HepG2 (cell line): ENCODE measurements around the gene EVL. TPM values are rescaled to one million over a fixed set of nuclear protein-coding genes. Genes with fewer than 3 reads are reported as not detected.

Source experiments
- ATAC-seq: fragments of 200-7000 bp; cut with Tn5 transposase; 3 replicates; pipeline ENCODE4 v1.9.1; 2020; ENCODE audit warnings: mild to moderate bottlenecking, moderate library complexity
- BruUV-seq: library from RNA; stranded (reverse); fragments of 400-500 nt; replicated peaks from 2 replicates; lab custom pipeline; 2021; lab: Mats Ljungman, UMichigan
- CTCF ChIA-PET: fragments of 300-600 bp; formaldehyde crosslinking; extraction: SDS; loops from one replicate; lab custom pipeline; 2021; ENCODE audit warnings: low total read pairs, inconsistent platforms, low intra/inter-chr PET ratio; lab: Yijun Ruan, JAX
- POLR2A ChIA-PET: fragments of 350-600 bp; sonication (Branson Sonifier 250); formaldehyde crosslinking; loops from one replicate; lab custom pipeline; 2020; ENCODE audit warnings: antibody characterized with exemption, inconsistent platforms; lab: Yijun Ruan, JAX
- DNase-seq: peaks from one replicate; pipeline ENCODE4 v3.0.0-alpha.2; 2015; ENCODE audit warnings: low spot score
- FAIRE-seq: peaks from 3 replicates; lab custom pipeline; 2011; peaks lifted over from hg19 to GRCh38; lab: Jason Lieb, UNC
- H2AFZ ChIP-seq: one replicate; pipeline ENCODE4 v1.6.1; 2011; ENCODE audit warnings: low read length, inconsistent platforms
- H3K27ac ChIP-seq: fragments of 300-600 bp; 3 replicates; pipeline ENCODE4 v1.8.0; 2011; ENCODE audit warnings: mixed run types, mild to moderate bottlenecking, mixed read lengths, low read length, inconsistent platforms; ENCODE audit not compliant: insufficient read depth; ENCODE audit errors: extremely low read length
- H3K27me3 ChIP-seq, 2 experiments: fragments of 200-600 bp in 1 of 2; 2 replicates in 1 of 2; 3 replicates in 1 of 2; pipeline versions ENCODE4 v1.6.0 to v1.8.0; 2011; ENCODE audit warnings: low read length in 2 of 2, mild to moderate bottlenecking in 2 of 2, moderate library complexity in 2 of 2, inconsistent platforms in 1 of 2; ENCODE audit not compliant: insufficient read depth in 2 of 2, control insufficient read depth in 1 of 2
- H3K36me3 ChIP-seq, 2 experiments: fragments of 200-600 bp in 1 of 2; replicated peaks in 1 of 2; 2 replicates in 1 of 2; 3 replicates in 1 of 2; pipeline versions ENCODE4 v1.5.1 to v1.8.0; 2011; ENCODE audit warnings: low read length in 2 of 2, inconsistent platforms in 1 of 2; ENCODE audit not compliant: insufficient read depth in 2 of 2, control insufficient read depth in 1 of 2
- H3K4me1 ChIP-seq: 2 replicates; pipeline ENCODE4 v1.5.1; 2012; ENCODE audit warnings: low read length, inconsistent platforms; ENCODE audit not compliant: insufficient read depth
- H3K4me2 ChIP-seq: 2 replicates; pipeline ENCODE4 v1.6.0; 2011; ENCODE audit warnings: low read depth, low read length, inconsistent platforms
- H3K4me3 ChIP-seq, 3 experiments: fragments of 200-600 bp in 1 of 3; sonication (generic), shearing (Covaris generic) in 1 of 3; replicated peaks in 1 of 3; 2 replicates each; pipeline ENCODE4 v1.5.1; 2011 to 2016; ENCODE audit warnings: low read length in 3 of 3, inconsistent platforms in 2 of 3, low read depth in 2 of 3, mild to moderate bottlenecking in 2 of 3, control low read depth in 1 of 3, mixed read lengths in 1 of 3; ENCODE audit not compliant: insufficient read depth in 1 of 3
- H3K79me2 ChIP-seq: one replicate; pipeline ENCODE4 v1.6.1; 2011; ENCODE audit warnings: low read length, inconsistent platforms; ENCODE audit not compliant: insufficient read depth
- H3K9ac ChIP-seq: 2 replicates; pipeline ENCODE4 v1.6.0; 2011; ENCODE audit warnings: mild to moderate bottlenecking, low read depth, low read length, inconsistent platforms; ENCODE audit not compliant: insufficient read depth
- H3K9me3 ChIP-seq: 2 replicates; pipeline ENCODE4 v1.5.1; 2012; ENCODE audit warnings: mild to moderate bottlenecking, low read length
- H4K20me1 ChIP-seq: 2 replicates; pipeline ENCODE4 v1.6.0; 2011; ENCODE audit warnings: inconsistent platforms, mild to moderate bottlenecking, low read length, moderate library complexity; ENCODE audit not compliant: insufficient read depth
- ATF4 ChIP-seq, 2 experiments: fragments of 450-650 bp in 1 of 2; sonication (generic) in 1 of 2; formaldehyde crosslinking; IDR thresholded peaks; 2 replicates each; pipeline versions ENCODE4 v1.5.0 to v1.8.0; 2020 to 2022; ENCODE audit warnings: mild to moderate bottlenecking in 1 of 2, missing genetic modification reagents in 1 of 2
- ATF6 ChIP-seq: sonication (generic); formaldehyde crosslinking; conservative IDR thresholded peaks from 2 replicates; pipeline ENCODE4 v1.4.0; 2020; ENCODE audit warnings: missing genetic modification reagents
- DRAP1 ChIP-seq: IDR thresholded peaks from 2 replicates; pipeline ENCODE4 v1.6.1; 2016; ENCODE audit warnings: missing genetic modification reagents, missing compliant biosample characterization
- PCBP2 ChIP-seq: fragments of 200-400 bp; formaldehyde crosslinking; optimal IDR thresholded peaks from 2 replicates; pipeline ENCODE3; 2018; ENCODE audit warnings: low read length, low read depth; ENCODE audit not compliant: poor library complexity, severe bottlenecking
- SRY ChIP-seq: sonication (generic); formaldehyde crosslinking; IDR thresholded peaks from 2 replicates; pipeline ENCODE4 v1.8.0; 2022; ENCODE audit warnings: mild to moderate bottlenecking, missing genetic modification reagents
- TARDBP ChIP-seq: sonication (generic); formaldehyde crosslinking; IDR thresholded peaks from 2 replicates; pipeline ENCODE4 v1.8.0; 2022; ENCODE audit warnings: mild to moderate bottlenecking, missing genetic modification reagents
- TERF1 ChIP-seq: sonication (generic); formaldehyde crosslinking; IDR thresholded peaks from 2 replicates; pipeline ENCODE4 v1.8.0; 2022; ENCODE audit warnings: mild to moderate bottlenecking, missing genetic modification reagents, moderate library complexity
- WIZ ChIP-seq: sonication (generic); formaldehyde crosslinking; IDR thresholded peaks from 2 replicates; pipeline ENCODE4 v1.5.1; 2020; ENCODE audit warnings: mild to moderate bottlenecking, missing genetic modification reagents
- ZNF205 ChIP-seq: IDR thresholded peaks from 2 replicates; pipeline ENCODE4 v1.6.1; 2018; ENCODE audit warnings: missing biosample characterization, missing genetic modification reagents
- ZNF251 ChIP-seq: sonication (generic); formaldehyde crosslinking; IDR thresholded peaks from 2 replicates; pipeline ENCODE4 v1.9.0; 2021; ENCODE audit warnings: mild to moderate bottlenecking, missing genetic modification reagents
- ZNF501 ChIP-seq: sonication (generic); formaldehyde crosslinking; IDR thresholded peaks from 2 replicates; pipeline ENCODE4 v1.5.1; 2020; ENCODE audit warnings: mild to moderate bottlenecking, moderate library complexity, missing genetic modification reagents
- ZNF646 ChIP-seq: sonication (generic); formaldehyde crosslinking; IDR thresholded peaks from 2 replicates; pipeline ENCODE4 v1.9.0; 2021; ENCODE audit warnings: mild to moderate bottlenecking, missing genetic modification reagents
- ZNF883 ChIP-seq: sonication (generic); formaldehyde crosslinking; IDR thresholded peaks from 2 replicates; pipeline ENCODE4 v1.5.1; 2020; ENCODE audit warnings: mild to moderate bottlenecking, missing genetic modification reagents; ENCODE audit errors: not compliant biosample characterization
- WGBS: methylation state at CpG from one replicate; pipeline ENCODE4 v1.1.6; 2017; ENCODE audit warnings: low lambda C conversion rate; 5-methylcytosine and 5-hydroxymethylcytosine counted together
- in situ Hi-C: cut with HindIII; loops from 2 replicates; pipeline ENCODE4 v1.10.0; 2017; ENCODE audit warnings: low pct_unique_long_range_greater_than_20kb; ENCODE audit not compliant: extremely low pct_ligation_motif_present
- intact Hi-C: fragments of 100-400 bp; cut with micrococcal nuclease; formaldehyde crosslinking; loops from one replicate; pipeline ENCODE4 v1.10.0; 2022; ENCODE audit not compliant: unreplicated experiment
- polyA plus RNA-seq, 8 experiments: library from polyadenylated mRNA; depleted of rRNA in 3 of 8; stranded (reverse) in 7 of 8; unstranded in 1 of 8; fragments of >200 nt; fragmentation: Illumina TruSeq in 4 of 8; extraction: Trizol in 4 of 8; gene quantifications; 2 replicates each; pipeline versions ENCODE4 v1.2.1 to v1.2.3, GENCODE V29; 2011 to 2016; ENCODE audit warnings: low read depth in 4 of 8, missing spikeins in 1 of 8, mixed read lengths in 1 of 8; ENCODE audit not compliant: insufficient read depth in 1 of 8
- total RNA-seq, 5 experiments: library from RNA; depleted of rRNA; stranded (reverse); fragments of >200 nt; fragmentation: Illumina TruSeq; extraction: Trizol; gene quantifications; 2 replicates each; pipeline ENCODE4 v1.2.3, GENCODE V29; 2016; ENCODE audit warnings: low read depth in 1 of 5

The EVL gene
- total and polyA plus RNA-seq, 2 of the 13 experiments (the other 11 are each of a cell fraction or from before 2014, with no cell fraction given), result 15.1 to 31.2 TPM

GRCh38 chr14:100168506-100168905 lies 103.3 kb downstream of the EVL start:
- no peak for FAIRE-seq
- Histone ChIP-seq H2AFZ (no peak overlapping the region), H3K27me3 (no peaks in the 10 kb centered on the region), H3K36me3 (no peaks in the 10 kb centered on the region), H3K9me3 (no peaks in the 10 kb centered on the region), H3K27ac (no peak overlapping the region), H4K20me1 (no peaks in the 10 kb centered on the region), H3K9ac (no peak overlapping the region), H3K4me3 (no peak overlapping the region), H3K4me2 (no peak overlapping the region), H3K79me2 (no peaks in the 10 kb centered on the region), H3K4me1 (no peaks in the 10 kb centered on the region; the same call in 1 of the 2 replicates)
- intact Hi-C loops (no loop called here), in situ Hi-C loops (no loop called here)
- DNase-seq, result no peak
- BruUV-seq, result no TSS peak
- ChIA-PET POLR2A (no interaction called here), CTCF (no interaction called here)
- 80% methylated on average over 1 of the region's 1 CpG for WGBS
- no peak for ATAC-seq
- no peak for TF ChIP-seq ATF4 (CRISPR knock-in tag; IDR thresholded peaks at IDR 0.05)
- TF ChIP-seq WIZ (CRISPR knock-in tag), result no peak
- no peak for TF ChIP-seq ZNF501 (CRISPR knock-in tag)
- no peak for TF ChIP-seq TERF1 (CRISPR knock-in tag)
- TF ChIP-seq ATF6 (CRISPR knock-in tag), result no peak
- TF ChIP-seq ZNF883 (CRISPR knock-in tag), result no peak
- TF ChIP-seq PCBP2, result no peak
- no peak for TF ChIP-seq TARDBP (CRISPR knock-in tag)
- TF ChIP-seq ZNF646 (CRISPR knock-in tag), result no peak
- no peak for TF ChIP-seq ZNF205 (CRISPR knock-in tag)
- TF ChIP-seq SRY (CRISPR knock-in tag), result no peak
- no peak for TF ChIP-seq ZNF251 (CRISPR knock-in tag)
- no peak for TF ChIP-seq DRAP1 (CRISPR knock-in tag)
